GM12878 (cell line): ENCODE results near the gene CAV2. TPM values are rescaled to one million over a fixed set of nuclear protein-coding genes. Genes with fewer than 3 reads are reported as not detected.

Experiments used
- ASH2L ChIP-seq: fragments of 300-600, 200-600 bp; sonication (generic); IDR thresholded peaks from 2 replicates; pipeline ENCODE4 v1.6.1; 2017; ENCODE audit warnings: low read depth, mild to moderate bottlenecking, borderline replicate concordance
- BRCA1 ChIP-seq: IDR thresholded peaks from 2 replicates; pipeline ENCODE4 v1.6.1; 2011; ENCODE audit warnings: low read depth, low read length, improper control_type of control experiment
- CBX5 ChIP-seq: sonication (generic); IDR thresholded peaks from 2 replicates; pipeline ENCODE4 v1.6.1; 2016; ENCODE audit warnings: low read depth, moderate library complexity, mild to moderate bottlenecking, inconsistent platforms
- CREB1 ChIP-seq: IDR thresholded peaks from 2 replicates; pipeline ENCODE4 v1.6.1; 2012; ENCODE audit warnings: low read depth, mild to moderate bottlenecking, inconsistent platforms
- CREM ChIP-seq: IDR thresholded peaks from 2 replicates; pipeline ENCODE4 v1.6.1; 2014; ENCODE audit warnings: antibody characterized with exemption, low read depth
- EGR1 ChIP-seq, 2 experiments: IDR thresholded peaks; 1 replicate in 1 of 2; 2 replicates in 1 of 2; pipeline ENCODE4 v1.6.1; 2011 to 2012; ENCODE audit warnings: low read depth in 2 of 2, low read length in 2 of 2, borderline replicate concordance in 1 of 2, mild to moderate bottlenecking in 1 of 2, moderate library complexity in 1 of 2
- ESRRA ChIP-seq: IDR thresholded peaks from 2 replicates; pipeline ENCODE4 v1.6.1; 2012; ENCODE audit warnings: mild to moderate bottlenecking, low read length, improper control_type of control experiment
- FOS ChIP-seq: IDR thresholded peaks from 3 replicates; pipeline ENCODE4 v1.6.1; 2011; ENCODE audit warnings: borderline replicate concordance; ENCODE audit not compliant: insufficient read length; ENCODE audit errors: extremely low read depth
- IKZF1 ChIP-seq: fragments of 450-650 bp; conservative IDR thresholded peaks from 2 replicates; pipeline ENCODE4 v1.6.1; 2017; ENCODE audit warnings: antibody characterized with exemption, mild to moderate bottlenecking
- KDM1A ChIP-seq: fragments of 200-600 bp; sonication (generic); IDR thresholded peaks from 2 replicates; pipeline ENCODE4 v1.6.1; 2016; ENCODE audit warnings: borderline replicate concordance
- MEF2B ChIP-seq: fragments of 450-650 bp; IDR thresholded peaks from 2 replicates; pipeline ENCODE4 v1.6.1; 2018; ENCODE audit warnings: mild to moderate bottlenecking, moderate library complexity; ENCODE audit not compliant: partially characterized antibody, poor library complexity, severe bottlenecking
- PAX8 ChIP-seq: fragments of 450-650 bp; IDR thresholded peaks from 2 replicates; pipeline ENCODE4 v1.6.1; 2017; ENCODE audit warnings: mild to moderate bottlenecking, moderate library complexity
- SUPT20H ChIP-seq: IDR thresholded peaks from 2 replicates; pipeline ENCODE4 v1.6.1; 2011; ENCODE audit warnings: low read depth, mild to moderate bottlenecking, low read length, moderate library complexity, borderline replicate concordance; ENCODE audit not compliant: control insufficient read depth
- YBX1 ChIP-seq: fragments of 450-650 bp; IDR thresholded peaks from 2 replicates; pipeline ENCODE4 v1.6.1; 2016; ENCODE audit warnings: antibody characterized with exemption
- polyA plus RNA-seq, 11 experiments: library from polyadenylated mRNA; depleted of rRNA in 4 of 11; unstranded in 6 of 11; stranded (reverse) in 5 of 11; fragments of >200 nt; fragmentation: Nextera tagmentation in 4 of 11; fragmentation: Illumina TruSeq in 1 of 11; extraction: Ambion mirVana in 4 of 11; extraction: Trizol in 1 of 11; gene quantifications; 1 replicate in 1 of 11; 2 replicates in 10 of 11; pipeline versions ENCODE4 v1.2.1 to v1.2.3, GENCODE V29; 2011 to 2016; ENCODE audit warnings: inconsistent platforms in 2 of 11, missing spikeins in 2 of 11, low read depth in 1 of 11
- total RNA-seq, 4 experiments: library from RNA; depleted of rRNA in 3 of 4; stranded (reverse); fragments of >200 nt in 3 of 4; fragmentation: Illumina TruSeq in 1 of 4; extraction: Trizol in 1 of 4; gene quantifications; 2 replicates each; pipeline versions ENCODE4 v1.2.1 to v1.2.3, GENCODE V29; 2013 to 2021
- TF ChIP-seq, protein P1 (sequence below): IDR thresholded peaks from 2 replicates; pipeline ENCODE4 v1.6.1; 2011; ENCODE audit warnings: borderline replicate concordance, low read depth, mild to moderate bottlenecking, moderate library complexity, low read length; ENCODE audit not compliant: insufficient read depth, poor library complexity, severe bottlenecking
- TF ChIP-seq, protein P2 (sequence below): fragments of 450-650 bp; IDR thresholded peaks from 2 replicates; pipeline ENCODE4 v1.6.1; 2017; ENCODE audit warnings: mild to moderate bottlenecking, moderate library complexity
- TF ChIP-seq, protein P3 (sequence below): IDR thresholded peaks from 2 replicates; pipeline ENCODE4 v1.6.1; 2012; ENCODE audit warnings: low read depth, low read length, improper control_type of control experiment
- TF ChIP-seq, protein P4 (sequence below): IDR thresholded peaks from 2 replicates; pipeline ENCODE4 v1.6.1; 2011; ENCODE audit warnings: borderline replicate concordance, low read depth, mild to moderate bottlenecking, moderate library complexity, mixed read lengths, low read length; ENCODE audit not compliant: insufficient read depth; ENCODE audit errors: extremely low read length

CAV2 gene
- total and polyA plus RNA-seq, 10 of the 15 experiments (the other 5 are each of a cell fraction or from before 2014, with no cell fraction given): 0.77 to 11.4 (median 2.5) TPM

DNA sequence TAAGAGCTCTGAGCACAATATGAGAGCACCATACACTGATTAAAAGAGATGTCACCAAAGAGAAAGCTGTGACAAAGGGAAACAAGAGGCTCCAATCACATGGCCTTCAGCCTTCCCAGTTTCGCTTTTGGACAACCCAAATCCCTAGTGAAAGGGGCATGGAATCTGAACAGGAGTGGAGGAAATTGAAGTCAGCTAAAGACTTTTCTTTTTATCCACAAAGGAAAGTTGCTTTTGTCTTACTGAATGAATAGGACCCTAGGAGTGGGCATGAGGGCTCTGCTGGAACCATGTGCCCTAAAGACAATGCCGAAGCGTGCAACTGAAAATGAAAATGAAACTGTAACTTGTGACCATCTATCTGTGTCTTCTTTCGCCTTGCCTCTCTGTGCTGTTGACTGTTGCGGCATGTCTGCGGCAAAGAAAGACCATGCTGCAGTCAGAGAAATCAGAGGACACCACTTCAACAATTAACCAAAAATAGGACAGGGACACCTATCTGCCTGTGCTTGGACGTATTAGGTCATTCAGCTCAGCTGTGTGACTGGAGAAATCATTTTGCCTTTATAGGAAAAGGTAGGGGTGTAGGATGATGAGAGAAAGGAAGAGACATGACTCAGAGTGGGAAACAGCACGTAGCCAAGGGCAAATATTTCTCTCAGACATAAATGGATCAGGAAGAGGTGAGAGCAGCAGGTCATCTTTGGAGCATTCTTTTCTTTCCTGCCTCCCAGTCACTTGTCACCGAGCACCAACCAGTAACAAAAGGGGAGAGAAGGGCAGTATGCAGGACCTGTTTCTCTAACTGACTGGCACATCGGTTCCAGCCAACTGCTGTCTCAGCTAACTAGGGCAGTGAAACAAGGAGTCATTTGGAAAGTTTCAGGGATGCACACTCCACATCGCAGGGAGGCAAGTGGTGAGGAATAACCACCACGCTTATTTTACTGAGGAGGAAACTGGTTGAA lies 12.3 kb downstream of the CAV2 start (continued):
- no peak for TF ChIP-seq ESRRA
- TF ChIP-seq ASH2L: 0 out of 2 replicates have a peak, but pooled peaks have one; percentile 50
- TF ChIP-seq, protein P1, sequence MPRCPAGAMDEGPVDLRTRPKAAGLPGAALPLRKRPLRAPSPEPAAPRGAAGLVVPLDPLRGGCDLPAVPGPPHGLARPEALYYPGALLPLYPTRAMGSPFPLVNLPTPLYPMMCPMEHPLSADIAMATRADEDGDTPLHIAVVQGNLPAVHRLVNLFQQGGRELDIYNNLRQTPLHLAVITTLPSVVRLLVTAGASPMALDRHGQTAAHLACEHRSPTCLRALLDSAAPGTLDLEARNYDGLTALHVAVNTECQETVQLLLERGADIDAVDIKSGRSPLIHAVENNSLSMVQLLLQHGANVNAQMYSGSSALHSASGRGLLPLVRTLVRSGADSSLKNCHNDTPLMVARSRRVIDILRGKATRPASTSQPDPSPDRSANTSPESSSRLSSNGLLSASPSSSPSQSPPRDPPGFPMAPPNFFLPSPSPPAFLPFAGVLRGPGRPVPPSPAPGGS: no peak
- no peak for TF ChIP-seq YBX1
- no peak for TF ChIP-seq EGR1 (IDR thresholded peaks at IDR 0.05; ENCODE audit: borderline replicate concordance in 1 of 2, low read depth in 2 of 2, low read length in 2 of 2)
- peak; percentile 13; the same call in 1 of the 2 replicates for TF ChIP-seq IKZF1
- TF ChIP-seq KDM1A: no peak
- TF ChIP-seq, protein P2, sequence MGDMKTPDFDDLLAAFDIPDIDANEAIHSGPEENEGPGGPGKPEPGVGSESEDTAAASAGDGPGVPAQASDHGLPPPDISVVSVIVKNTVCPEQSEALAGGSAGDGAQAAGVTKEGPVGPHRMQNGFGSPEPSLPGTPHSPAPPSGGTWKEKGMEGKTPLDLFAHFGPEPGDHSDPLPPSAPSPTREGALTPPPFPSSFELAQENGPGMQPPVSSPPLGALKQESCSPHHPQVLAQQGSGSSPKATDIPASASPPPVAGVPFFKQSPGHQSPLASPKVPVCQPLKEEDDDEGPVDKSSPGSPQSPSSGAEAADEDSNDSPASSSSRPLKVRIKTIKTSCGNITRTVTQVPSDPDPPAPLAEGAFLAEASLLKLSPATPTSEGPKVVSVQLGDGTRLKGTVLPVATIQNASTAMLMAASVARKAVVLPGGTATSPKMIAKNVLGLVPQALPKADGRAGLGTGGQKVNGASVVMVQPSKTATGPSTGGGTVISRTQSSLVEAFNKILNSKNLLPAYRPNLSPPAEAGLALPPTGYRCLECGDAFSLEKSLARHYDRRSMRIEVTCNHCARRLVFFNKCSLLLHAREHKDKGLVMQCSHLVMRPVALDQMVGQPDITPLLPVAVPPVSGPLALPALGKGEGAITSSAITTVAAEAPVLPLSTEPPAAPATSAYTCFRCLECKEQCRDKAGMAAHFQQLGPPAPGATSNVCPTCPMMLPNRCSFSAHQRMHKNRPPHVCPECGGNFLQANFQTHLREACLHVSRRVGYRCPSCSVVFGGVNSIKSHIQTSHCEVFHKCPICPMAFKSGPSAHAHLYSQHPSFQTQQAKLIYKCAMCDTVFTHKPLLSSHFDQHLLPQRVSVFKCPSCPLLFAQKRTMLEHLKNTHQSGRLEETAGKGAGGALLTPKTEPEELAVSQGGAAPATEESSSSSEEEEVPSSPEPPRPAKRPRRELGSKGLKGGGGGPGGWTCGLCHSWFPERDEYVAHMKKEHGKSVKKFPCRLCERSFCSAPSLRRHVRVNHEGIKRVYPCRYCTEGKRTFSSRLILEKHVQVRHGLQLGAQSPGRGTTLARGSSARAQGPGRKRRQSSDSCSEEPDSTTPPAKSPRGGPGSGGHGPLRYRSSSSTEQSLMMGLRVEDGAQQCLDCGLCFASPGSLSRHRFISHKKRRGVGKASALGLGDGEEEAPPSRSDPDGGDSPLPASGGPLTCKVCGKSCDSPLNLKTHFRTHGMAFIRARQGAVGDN: peak; percentile 66; the same call in 1 of the 2 replicates
- TF ChIP-seq CREM: peak; percentile 33; the same call in 1 of the 2 replicates
- TF ChIP-seq, protein P3, sequence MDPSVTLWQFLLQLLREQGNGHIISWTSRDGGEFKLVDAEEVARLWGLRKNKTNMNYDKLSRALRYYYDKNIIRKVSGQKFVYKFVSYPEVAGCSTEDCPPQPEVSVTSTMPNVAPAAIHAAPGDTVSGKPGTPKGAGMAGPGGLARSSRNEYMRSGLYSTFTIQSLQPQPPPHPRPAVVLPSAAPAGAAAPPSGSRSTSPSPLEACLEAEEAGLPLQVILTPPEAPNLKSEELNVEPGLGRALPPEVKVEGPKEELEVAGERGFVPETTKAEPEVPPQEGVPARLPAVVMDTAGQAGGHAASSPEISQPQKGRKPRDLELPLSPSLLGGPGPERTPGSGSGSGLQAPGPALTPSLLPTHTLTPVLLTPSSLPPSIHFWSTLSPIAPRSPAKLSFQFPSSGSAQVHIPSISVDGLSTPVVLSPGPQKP: no peak
- TF ChIP-seq, protein P4, sequence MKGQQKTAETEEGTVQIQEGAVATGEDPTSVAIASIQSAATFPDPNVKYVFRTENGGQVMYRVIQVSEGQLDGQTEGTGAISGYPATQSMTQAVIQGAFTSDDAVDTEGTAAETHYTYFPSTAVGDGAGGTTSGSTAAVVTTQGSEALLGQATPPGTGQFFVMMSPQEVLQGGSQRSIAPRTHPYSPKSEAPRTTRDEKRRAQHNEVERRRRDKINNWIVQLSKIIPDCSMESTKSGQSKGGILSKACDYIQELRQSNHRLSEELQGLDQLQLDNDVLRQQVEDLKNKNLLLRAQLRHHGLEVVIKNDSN: no peak
- no peak for TF ChIP-seq CBX5
- TF ChIP-seq SUPT20H: no peak
- no peak for TF ChIP-seq PAX8
- no peak for TF ChIP-seq BRCA1
- no peak for TF ChIP-seq FOS
- TF ChIP-seq CREB1: no peak
- peak; percentile 43 for TF ChIP-seq MEF2B
